ENCODE measurements around the gene FN1.

- no peak for TF ChIP-seq CTCF (conservative IDR thresholded peaks at IDR 0.05)
- TF ChIP-seq ZFX (IDR thresholded peaks at IDR 0.05): no peak
These were observed 43.1 kb downstream of the FN1 start for GRCh38 chr2:215392687-215393270.

All from C4-2B (cell line).